Skeletal muscle tissue (tissue), 4 donors: ENCODE data around the gene POU2AF1. TPM values are rescaled to one million over a fixed set of nuclear protein-coding genes. Genes with fewer than 3 reads are reported as not detected.

Experiments used
- H3K27ac ChIP-seq: one replicate; pipeline ENCODE4 v1.7.0; 2013; ENCODE audit warnings: mild to moderate bottlenecking, low read depth, low read length, inconsistent platforms
- H3K27me3 ChIP-seq, 3 donors: one replicate each; pipeline ENCODE4 v1.7.0; 2013; ENCODE audit warnings: low read length in 3 of 3; ENCODE audit not compliant: control insufficient read depth in 3 of 3, insufficient read depth in 3 of 3
- H3K36me3 ChIP-seq, 3 donors: one replicate each; pipeline ENCODE4 v1.7.0; 2013; ENCODE audit warnings: low read length in 3 of 3; ENCODE audit not compliant: control insufficient read depth in 3 of 3, insufficient read depth in 3 of 3
- H3K4me1 ChIP-seq, 3 donors: one replicate each; pipeline ENCODE4 v1.7.0; 2013; ENCODE audit warnings: low read length in 3 of 3, mild to moderate bottlenecking in 3 of 3; ENCODE audit not compliant: control insufficient read depth in 3 of 3, insufficient read depth in 3 of 3
- H3K4me3 ChIP-seq, 3 donors: one replicate each; pipeline ENCODE4 v1.7.0; 2013; ENCODE audit warnings: low read length in 3 of 3
- H3K9ac ChIP-seq, 3 donors: one replicate each; pipeline ENCODE4 v1.7.0; 2013; ENCODE audit warnings: low read length in 3 of 3, mild to moderate bottlenecking in 3 of 3, moderate library complexity in 2 of 3, low read depth in 1 of 3
- H3K9me3 ChIP-seq, 3 donors: one replicate each; pipeline ENCODE4 v1.7.0; 2013; ENCODE audit warnings: low read length in 3 of 3; ENCODE audit not compliant: control insufficient read depth in 3 of 3
- total RNA-seq: library from RNA; depleted of rRNA; stranded (reverse); fragments of >200 nt; gene quantifications from one replicate; pipeline ENCODE4 v1.2.3, GENCODE V29; 2014
- donor health status: Osteomylitis.

The POU2AF1 gene
- total RNA-seq, 1 donor from 2014 or later = not detected

DNA sequence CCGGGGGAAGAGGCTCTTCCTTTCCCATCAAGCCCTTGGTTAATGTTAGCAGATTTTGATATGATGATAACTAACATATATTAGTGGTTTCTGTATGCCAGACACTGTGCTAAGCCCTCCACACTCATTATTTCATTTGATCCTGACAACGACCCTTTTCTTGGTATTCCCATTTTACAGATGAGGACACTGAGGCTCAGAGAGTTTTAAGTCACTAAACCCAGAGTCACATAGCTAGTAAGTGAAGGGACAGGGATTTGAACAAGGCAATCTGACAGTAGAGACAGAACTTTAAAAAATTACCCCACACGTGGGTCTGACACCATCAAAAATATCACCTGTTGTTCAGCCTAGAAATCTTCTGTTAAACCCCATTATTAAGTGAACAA, 22.4 kb downstream of the POU2AF1 start:
- H3K36me3 ChIP-seq = no peaks in the 10 kb centered on the region
- H3K4me1 ChIP-seq = no peaks in the 10 kb centered on the region
- H3K9me3 ChIP-seq = no peaks in the 10 kb centered on the region
- no peaks in the 10 kb centered on the region for H3K27me3 ChIP-seq
- no peak overlapping the region for H3K4me3 ChIP-seq
- H3K27ac ChIP-seq = no peak overlapping the region
- no peak overlapping the region for H3K9ac ChIP-seq

GRCh38 chr11:111355956-111356659, 23.0 kb downstream of the POU2AF1 start:
- Histone ChIP-seq H3K4me1 (no peaks in the 10 kb centered on the region), H3K36me3 (no peaks in the 10 kb centered on the region), H3K27ac (no peak overlapping the region), H3K4me3 (no peak overlapping the region), H3K27me3 (no peaks in the 10 kb centered on the region), H3K9ac (no peak overlapping the region), H3K9me3 (no peaks in the 10 kb centered on the region)

DNA sequence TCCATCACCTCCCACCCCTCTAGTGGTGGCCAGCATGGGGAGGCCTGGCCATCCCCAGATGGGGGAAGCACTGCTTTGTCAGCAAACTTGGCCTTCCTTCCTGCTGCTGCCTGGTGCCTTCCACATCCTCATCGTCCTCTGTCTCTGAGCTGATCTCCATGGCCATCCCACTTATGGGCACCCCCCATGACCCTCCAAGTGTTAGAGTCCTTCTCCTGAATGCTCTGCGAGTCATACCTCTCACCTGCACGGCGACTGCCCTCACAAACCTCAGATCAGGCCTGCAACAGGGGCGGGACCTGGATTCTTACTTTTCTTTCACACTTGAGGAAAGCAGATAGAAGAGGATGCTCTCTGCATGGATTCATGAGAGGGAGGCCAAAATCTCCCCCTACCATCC, 24.0 kb downstream of the POU2AF1 start:
- H3K27ac ChIP-seq = no peak overlapping the region

GRCh38 chr11:111354601-111354891, 24.5 kb downstream of the POU2AF1 start:
- no peak overlapping the region for H3K27ac ChIP-seq
- H3K4me1 ChIP-seq = no peaks in the 10 kb centered on the region
- no peak overlapping the region for H3K9ac ChIP-seq
- no peaks in the 10 kb centered on the region for H3K9me3 ChIP-seq
- no peaks in the 10 kb centered on the region for H3K36me3 ChIP-seq
- H3K27me3 ChIP-seq = no peaks in the 10 kb centered on the region
- no peak overlapping the region for H3K4me3 ChIP-seq

More for the DNA sequence above, 24.0 kb downstream of the POU2AF1 start:
- Histone ChIP-seq H3K9me3 (no peaks in the 10 kb centered on the region), H3K36me3 (no peaks in the 10 kb centered on the region), H3K4me3 (no peak overlapping the region), H3K27me3 (no peaks in the 10 kb centered on the region), H3K4me1 (no peaks in the 10 kb centered on the region), H3K9ac (no peak overlapping the region)

- H3K9me3 ChIP-seq = no peaks in the 10 kb centered on the region
- no peak overlapping the region for H3K4me3 ChIP-seq
- H3K36me3 ChIP-seq = no peaks in the 10 kb centered on the region
- H3K4me1 ChIP-seq = no peaks in the 10 kb centered on the region
- H3K27ac ChIP-seq = no peak overlapping the region
- H3K27me3 ChIP-seq = no peaks in the 10 kb centered on the region
- no peak overlapping the region for H3K9ac ChIP-seq
These were observed 25.1 kb downstream of the POU2AF1 start for GRCh38 chr11:111353776-111354600.

GRCh38 chr11:111352935-111353710, 26.0 kb downstream of the POU2AF1 start:
- Histone ChIP-seq H3K4me3 (no peak overlapping the region), H3K9me3 (no peaks in the 10 kb centered on the region), H3K27ac (no peak overlapping the region), H3K27me3 (no peaks in the 10 kb centered on the region), H3K36me3 (no peaks in the 10 kb centered on the region), H3K9ac (no peak overlapping the region), H3K4me1 (no peaks in the 10 kb centered on the region)

DNA sequence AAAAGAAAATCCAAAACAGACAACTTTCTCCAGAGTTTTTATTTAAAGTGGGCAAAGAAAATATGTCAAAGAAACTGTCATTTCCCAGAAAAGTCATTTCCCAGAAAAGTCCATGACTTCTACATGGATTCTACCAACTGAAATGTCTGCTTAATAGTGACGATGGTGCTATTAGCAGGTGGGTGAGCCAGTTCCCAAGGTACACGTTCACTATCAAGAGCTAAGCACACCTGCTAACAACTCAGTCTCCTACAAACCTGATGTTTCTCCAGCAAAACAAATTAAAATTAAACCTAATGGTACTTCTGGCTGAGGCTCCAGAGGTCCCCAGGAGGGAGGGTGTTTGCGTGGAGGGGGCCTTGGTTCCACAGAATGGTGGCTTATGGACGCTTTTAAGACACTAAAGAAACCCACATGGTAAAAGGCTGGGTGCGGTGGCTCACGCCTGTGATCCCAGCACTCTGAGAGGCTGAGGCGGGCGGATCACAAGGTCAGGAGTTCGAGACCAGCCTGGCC, 26.8 kb downstream of the POU2AF1 start:
- Histone ChIP-seq H3K27me3 (no peaks in the 10 kb centered on the region), H3K36me3 (no peaks in the 10 kb centered on the region), H3K27ac (no peak overlapping the region), H3K4me3 (no peak overlapping the region), H3K9me3 (no peaks in the 10 kb centered on the region), H3K4me1 (no peaks in the 10 kb centered on the region), H3K9ac (no peak overlapping the region)

DNA sequence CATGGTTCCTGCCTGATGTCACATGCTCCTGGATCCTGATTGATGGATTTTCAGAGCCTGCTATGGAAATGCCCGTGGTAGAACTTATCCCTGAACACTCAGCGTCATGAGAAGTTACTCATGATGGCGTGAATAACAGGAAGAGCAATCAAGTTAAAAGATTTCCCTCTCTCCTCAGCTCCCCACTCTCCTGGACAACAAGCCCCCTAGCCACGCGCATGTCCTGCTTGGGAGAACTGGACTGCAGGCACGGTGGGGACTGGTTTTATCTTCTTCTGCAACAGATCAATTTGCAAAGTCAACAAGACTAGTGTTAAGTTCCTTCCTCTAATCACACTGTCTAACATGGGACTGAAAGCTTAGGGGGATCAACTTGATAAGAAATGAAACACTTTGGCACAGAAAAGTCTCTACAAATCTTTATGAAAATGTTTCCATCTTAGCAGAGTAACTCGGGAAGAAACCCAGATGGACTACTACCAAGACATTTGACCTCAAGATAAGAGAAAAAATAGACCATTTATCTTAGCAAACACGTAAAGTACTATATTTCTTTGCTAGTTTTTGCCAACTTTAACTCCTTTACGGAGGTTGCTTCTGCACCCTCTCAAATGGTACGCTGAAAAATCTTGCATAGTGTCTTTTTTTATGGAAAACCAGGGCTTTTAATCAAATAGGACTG, 27.6 kb downstream of the POU2AF1 start:
- H3K4me3 ChIP-seq = no peak overlapping the region
- no peaks in the 10 kb centered on the region for H3K36me3 ChIP-seq
- no peak overlapping the region for H3K27ac ChIP-seq
- no peak overlapping the region for H3K9ac ChIP-seq
- H3K9me3 ChIP-seq = no peaks in the 10 kb centered on the region
- H3K27me3 ChIP-seq = peaks cover 0 to 2% (median 0%) of the 10 kb centered on the region in 3 donors
- H3K4me1 ChIP-seq = no peaks in the 10 kb centered on the region

DNA sequence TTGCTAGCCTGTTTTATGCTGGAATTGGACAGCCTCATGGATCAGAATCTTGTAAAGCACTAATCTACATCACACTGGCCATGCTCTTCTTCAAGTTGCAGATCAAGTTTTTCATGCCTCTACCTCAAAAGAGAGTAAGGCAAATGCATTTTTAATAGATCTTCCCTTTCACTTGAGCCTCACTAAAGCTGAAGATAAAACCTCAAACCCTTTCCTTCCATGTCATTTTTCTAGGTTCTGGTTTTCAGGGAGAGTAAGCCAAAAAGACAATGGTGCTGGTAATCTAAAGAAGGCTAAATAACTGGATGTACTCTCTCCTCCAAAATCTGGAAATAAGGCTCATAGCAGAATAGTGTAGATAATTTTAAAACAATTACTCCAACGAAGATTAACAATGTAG, 28.3 kb downstream of the POU2AF1 start:
- Histone ChIP-seq H3K4me3 (no peak overlapping the region), H3K36me3 (no peaks in the 10 kb centered on the region)

More for the DNA sequence above, 28.3 kb downstream of the POU2AF1 start:
- H3K27me3 ChIP-seq = peaks cover 0 to 2% (median 0%) of the 10 kb centered on the region in 3 donors
- H3K27ac ChIP-seq = no peak overlapping the region
- no peak overlapping the region for H3K9ac ChIP-seq
- H3K9me3 ChIP-seq = no peaks in the 10 kb centered on the region
- no peaks in the 10 kb centered on the region for H3K4me1 ChIP-seq
